ENCODE data around the gene IGBP1. TPM values are rescaled to one million over a fixed set of nuclear protein-coding genes. Genes with fewer than 3 reads are reported as not detected.

Gene IGBP1
- total RNA-seq, 2 donors from 2014 or later, result 45.0 to 46.5 TPM

- Histone ChIP-seq H3K27me3 (ENCODE audit: control insufficient read depth, insufficient read depth, low read length, poor library complexity, severe bottlenecking) (no peaks in the 10 kb centered on the region), H3K9ac (ENCODE audit: extremely low read depth, low read length, poor library complexity, severe bottlenecking) (no peak overlapping the region), H3K36me3 (ENCODE audit: control insufficient read depth, insufficient read depth, low read length) (no peaks in the 10 kb centered on the region), H3K27ac (ENCODE audit: low read depth, low read length) (no peak overlapping the region), H3K4me3 (ENCODE audit: low read length) (no peak overlapping the region), H3K4me1 (ENCODE audit: control insufficient read depth, insufficient read depth, low read length) (no peaks in the 10 kb centered on the region), H3K9me3 (ENCODE audit: control insufficient read depth, low read length) (no peaks in the 10 kb centered on the region)
- H3K27ac Mint-ChIP-seq, result no peak overlapping the region
- DNase-seq, result no peak
- no peak for TF ChIP-seq CTCF (conservative IDR thresholded peaks at IDR 0.05)
- H3K9me3 Mint-ChIP-seq, result peaks cover 62% of the 10 kb centered on the region
- H3K4me1 Mint-ChIP-seq, result no peaks in the 10 kb centered on the region
- no peaks in the 10 kb centered on the region for H3K27me3 Mint-ChIP-seq (ENCODE audit: insufficient read depth)
- H3K4me3 Mint-ChIP-seq, result no peak overlapping the region
- H3K36me3 Mint-ChIP-seq (ENCODE audit: low read depth), result no peaks in the 10 kb centered on the region
Measured at GRCh38 chrX:70190225-70190624, 57.0 kb downstream of the IGBP1 start.

GRCh38 chrX:70196961-70197720 is 63.9 kb downstream of the IGBP1 start:
- H3K27ac ChIP-seq (ENCODE audit: low read depth, low read length), result no peak overlapping the region
- H3K4me1 ChIP-seq (ENCODE audit: control insufficient read depth, insufficient read depth, low read length), result no peaks in the 10 kb centered on the region
- peaks cover 2% of the 10 kb centered on the region for H3K27me3 Mint-ChIP-seq (ENCODE audit: insufficient read depth)
- no peaks in the 10 kb centered on the region for H3K27me3 ChIP-seq (ENCODE audit: control insufficient read depth, insufficient read depth, low read length, poor library complexity, severe bottlenecking)
- peak; percentile 86 for DNase-seq
- H3K36me3 Mint-ChIP-seq (ENCODE audit: low read depth), result no peaks in the 10 kb centered on the region
- no peak overlapping the region for H3K9ac ChIP-seq (ENCODE audit: extremely low read depth, low read length, poor library complexity, severe bottlenecking)
- H3K9me3 ChIP-seq (ENCODE audit: control insufficient read depth, low read length), result no peaks in the 10 kb centered on the region
- TF ChIP-seq CTCF (conservative IDR thresholded peaks at IDR 0.05), result peak; percentile 79
- no peak overlapping the region for H3K27ac Mint-ChIP-seq
- no peak overlapping the region for H3K4me3 ChIP-seq (ENCODE audit: low read length)
- no peaks in the 10 kb centered on the region for H3K36me3 ChIP-seq (ENCODE audit: control insufficient read depth, insufficient read depth, low read length)
- no peak overlapping the region for H3K4me3 Mint-ChIP-seq
- peaks cover 47% of the 10 kb centered on the region for H3K9me3 Mint-ChIP-seq
- 35 to 50% methylated on average over 1 to 11 of the region's 12 CpGs for WGBS, 2 experiments (ENCODE audit: insufficient coverage in 1 of 2, insufficient read length in 1 of 2)
- H3K4me1 Mint-ChIP-seq, result no peaks in the 10 kb centered on the region

- Histone ChIP-seq H3K4me1 (ENCODE audit: control insufficient read depth, insufficient read depth, low read length) (no peaks in the 10 kb centered on the region), H3K36me3 (ENCODE audit: control insufficient read depth, insufficient read depth, low read length) (no peaks in the 10 kb centered on the region), H3K4me3 (ENCODE audit: low read length) (no peak overlapping the region), H3K27me3 (ENCODE audit: control insufficient read depth, insufficient read depth, low read length, poor library complexity, severe bottlenecking) (no peaks in the 10 kb centered on the region), H3K9ac (ENCODE audit: extremely low read depth, low read length, poor library complexity, severe bottlenecking) (no peak overlapping the region), H3K9me3 (ENCODE audit: control insufficient read depth, low read length) (no peaks in the 10 kb centered on the region), H3K27ac (ENCODE audit: low read depth, low read length) (no peak overlapping the region)
- no peaks in the 10 kb centered on the region for H3K4me1 Mint-ChIP-seq
- no peak for TF ChIP-seq CTCF (conservative IDR thresholded peaks at IDR 0.05)
- H3K9me3 Mint-ChIP-seq, result peaks cover 44% of the 10 kb centered on the region
- H3K27ac Mint-ChIP-seq, result no peak overlapping the region
- DNase-seq, result no peak
- H3K36me3 Mint-ChIP-seq (ENCODE audit: low read depth), result no peaks in the 10 kb centered on the region
- H3K27me3 Mint-ChIP-seq (ENCODE audit: insufficient read depth), result peaks cover 21% of the 10 kb centered on the region
- H3K4me3 Mint-ChIP-seq, result no peak overlapping the region
- WGBS, 2 experiments (ENCODE audit: insufficient coverage in 1 of 2, insufficient read length in 1 of 2), result 83 to 89% methylated on average over 2 to 5 of the region's 5 CpGs
Measured at GRCh38 chrX:70201732-70202131, 68.5 kb downstream of the IGBP1 start.
